Stimulated activated CD8-positive, alpha-beta memory T cell treated with anti-CD3 and anti-CD28 coated beads, Interleukin-15, amount 100 ng/mL, for 48 hours (primary cell): Measurements from ENCODE around the gene CILP.
"Not testable (repeated sequence)": the region's sequence is repeated elsewhere in the genome, so short reads cannot be mapped to it uniquely, and the experiment has no call there.

Source experiments
- DNase-seq, 2 donors: peaks; one replicate each; pipeline ENCODE4 v3.0.0-alpha.2; 2020; ENCODE audit warnings: low read depth in 2 of 2

The CILP gene, protein sequence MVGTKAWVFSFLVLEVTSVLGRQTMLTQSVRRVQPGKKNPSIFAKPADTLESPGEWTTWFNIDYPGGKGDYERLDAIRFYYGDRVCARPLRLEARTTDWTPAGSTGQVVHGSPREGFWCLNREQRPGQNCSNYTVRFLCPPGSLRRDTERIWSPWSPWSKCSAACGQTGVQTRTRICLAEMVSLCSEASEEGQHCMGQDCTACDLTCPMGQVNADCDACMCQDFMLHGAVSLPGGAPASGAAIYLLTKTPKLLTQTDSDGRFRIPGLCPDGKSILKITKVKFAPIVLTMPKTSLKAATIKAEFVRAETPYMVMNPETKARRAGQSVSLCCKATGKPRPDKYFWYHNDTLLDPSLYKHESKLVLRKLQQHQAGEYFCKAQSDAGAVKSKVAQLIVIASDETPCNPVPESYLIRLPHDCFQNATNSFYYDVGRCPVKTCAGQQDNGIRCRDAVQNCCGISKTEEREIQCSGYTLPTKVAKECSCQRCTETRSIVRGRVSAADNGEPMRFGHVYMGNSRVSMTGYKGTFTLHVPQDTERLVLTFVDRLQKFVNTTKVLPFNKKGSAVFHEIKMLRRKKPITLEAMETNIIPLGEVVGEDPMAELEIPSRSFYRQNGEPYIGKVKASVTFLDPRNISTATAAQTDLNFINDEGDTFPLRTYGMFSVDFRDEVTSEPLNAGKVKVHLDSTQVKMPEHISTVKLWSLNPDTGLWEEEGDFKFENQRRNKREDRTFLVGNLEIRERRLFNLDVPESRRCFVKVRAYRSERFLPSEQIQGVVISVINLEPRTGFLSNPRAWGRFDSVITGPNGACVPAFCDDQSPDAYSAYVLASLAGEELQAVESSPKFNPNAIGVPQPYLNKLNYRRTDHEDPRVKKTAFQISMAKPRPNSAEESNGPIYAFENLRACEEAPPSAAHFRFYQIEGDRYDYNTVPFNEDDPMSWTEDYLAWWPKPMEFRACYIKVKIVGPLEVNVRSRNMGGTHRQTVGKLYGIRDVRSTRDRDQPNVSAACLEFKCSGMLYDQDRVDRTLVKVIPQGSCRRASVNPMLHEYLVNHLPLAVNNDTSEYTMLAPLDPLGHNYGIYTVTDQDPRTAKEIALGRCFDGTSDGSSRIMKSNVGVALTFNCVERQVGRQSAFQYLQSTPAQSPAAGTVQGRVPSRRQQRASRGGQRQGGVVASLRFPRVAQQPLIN

DNA sequence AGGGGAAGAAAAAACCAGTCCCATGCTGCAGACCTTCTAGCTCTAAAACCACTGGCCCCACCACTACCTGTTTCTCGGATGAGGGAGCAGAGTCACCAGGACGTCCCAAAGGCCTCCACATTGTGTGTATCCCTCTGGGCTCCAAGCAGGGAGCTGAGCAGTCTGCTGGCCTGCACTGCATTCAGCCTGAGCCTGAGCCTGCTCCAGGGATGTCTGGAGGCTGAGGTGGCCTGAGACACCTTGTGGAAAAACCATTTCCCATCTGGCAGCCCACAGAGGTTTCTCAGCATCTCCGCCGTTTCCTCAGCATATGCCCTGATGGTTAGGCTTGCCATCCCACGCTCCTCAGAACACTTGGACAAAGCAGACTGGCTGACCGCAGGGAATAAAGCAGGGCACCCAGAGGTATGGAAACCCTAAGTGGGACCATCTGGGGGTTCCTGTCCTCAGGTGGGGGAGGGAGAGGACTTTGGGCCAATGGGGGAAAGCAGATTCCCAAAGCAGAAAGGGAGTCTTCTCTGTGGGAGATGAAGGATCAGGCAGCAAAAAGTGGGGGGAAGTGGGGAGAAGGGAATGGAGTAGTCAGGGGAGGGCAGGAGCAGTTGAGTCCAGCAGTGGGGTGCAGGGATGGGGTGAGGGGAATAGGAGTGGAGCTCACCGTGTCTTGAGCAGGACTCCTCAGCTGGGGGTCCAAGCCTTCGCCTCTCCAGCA, at the start of gene CILP:
CILP (minus strand) TSS at position 704 of the 712 bp plus-strand sequence. CDS start 1,718 bp downstream, outside the sequence.
- DNase-seq = no peak

DNA sequence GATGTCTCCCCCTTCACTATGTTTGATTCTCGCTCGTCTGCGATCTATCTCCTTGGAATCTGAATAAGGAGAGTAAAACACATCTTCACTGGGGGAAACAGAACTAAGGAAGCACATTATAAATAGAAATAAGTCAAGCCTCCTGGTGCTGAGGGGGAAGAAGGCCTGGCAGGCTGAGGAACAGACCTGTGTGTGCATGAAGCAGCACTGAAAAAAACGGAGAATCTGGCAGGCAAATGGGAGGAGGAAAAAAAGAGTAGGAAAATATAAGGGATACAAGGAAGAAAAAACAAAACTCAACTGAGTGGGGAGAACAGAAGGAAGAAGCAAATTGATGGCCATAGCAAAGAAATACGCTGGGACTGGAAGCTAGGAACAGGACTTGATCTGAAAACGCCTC, 49.7 kb upstream of the CILP start:
- no peak for DNase-seq

DNA sequence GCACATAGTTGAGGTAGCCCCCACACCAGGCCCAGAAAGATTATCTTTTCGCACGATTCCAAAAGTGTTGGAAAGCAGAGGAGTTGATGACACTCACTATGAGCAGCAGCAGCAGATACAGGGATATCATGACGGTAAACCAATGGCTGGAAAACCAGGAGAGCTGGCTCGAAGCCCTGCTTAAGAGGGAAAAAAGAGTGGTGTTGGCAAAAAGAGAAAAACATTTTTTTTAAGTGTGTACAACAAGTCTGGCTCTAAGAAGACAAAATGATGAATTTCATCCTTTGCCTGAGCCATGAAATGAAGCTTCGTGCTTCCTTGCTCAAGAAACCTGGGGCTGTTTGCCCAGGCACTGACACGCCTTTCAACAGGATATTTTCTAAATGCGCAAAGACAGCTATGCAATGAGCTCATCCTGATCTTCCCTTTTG, 48.1 kb upstream of the CILP start:
- DNase-seq = no peak

DNA sequence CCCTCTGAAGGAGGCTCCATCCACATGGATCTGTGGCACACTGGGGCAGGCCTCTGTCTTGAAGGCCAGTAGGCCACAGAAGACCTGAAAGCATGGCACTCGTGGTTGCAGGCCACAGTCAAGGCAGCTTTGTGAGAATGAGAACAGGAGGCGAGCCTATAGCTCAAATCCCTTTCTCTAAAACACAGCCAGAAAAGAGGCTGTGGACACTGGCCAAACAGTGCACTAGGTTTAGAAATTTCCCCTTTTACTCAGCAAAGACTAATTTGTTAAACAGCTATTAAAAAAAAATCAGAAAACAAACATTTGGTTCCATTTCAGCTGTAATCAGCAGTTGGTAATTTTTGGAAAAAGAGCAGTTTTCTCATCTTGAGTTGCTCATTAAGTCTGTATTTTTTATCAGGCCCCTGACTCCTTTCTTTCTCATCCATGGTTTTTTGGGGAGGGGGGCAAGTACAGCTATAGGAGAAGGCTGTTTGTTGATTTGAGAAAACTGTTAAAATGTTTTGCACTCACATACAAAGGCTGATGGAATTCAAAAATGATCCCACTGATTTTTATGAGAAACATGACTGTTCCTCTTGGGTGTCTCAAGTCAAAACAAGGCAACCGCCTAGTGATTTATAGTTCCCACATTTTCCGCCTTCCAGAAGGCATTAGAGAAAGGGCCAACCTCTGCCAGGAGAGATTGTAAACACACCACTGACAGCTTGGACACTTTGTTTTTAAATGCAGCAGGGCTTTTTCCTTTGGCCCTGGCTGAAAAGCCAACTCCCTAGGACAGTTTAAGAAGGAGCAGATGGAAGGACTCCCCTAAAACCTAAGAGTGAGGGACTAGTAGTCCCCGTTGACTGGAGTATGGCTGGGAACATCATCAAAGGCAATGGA, 47.3 kb upstream of the CILP start:
- no peak for DNase-seq

DNA sequence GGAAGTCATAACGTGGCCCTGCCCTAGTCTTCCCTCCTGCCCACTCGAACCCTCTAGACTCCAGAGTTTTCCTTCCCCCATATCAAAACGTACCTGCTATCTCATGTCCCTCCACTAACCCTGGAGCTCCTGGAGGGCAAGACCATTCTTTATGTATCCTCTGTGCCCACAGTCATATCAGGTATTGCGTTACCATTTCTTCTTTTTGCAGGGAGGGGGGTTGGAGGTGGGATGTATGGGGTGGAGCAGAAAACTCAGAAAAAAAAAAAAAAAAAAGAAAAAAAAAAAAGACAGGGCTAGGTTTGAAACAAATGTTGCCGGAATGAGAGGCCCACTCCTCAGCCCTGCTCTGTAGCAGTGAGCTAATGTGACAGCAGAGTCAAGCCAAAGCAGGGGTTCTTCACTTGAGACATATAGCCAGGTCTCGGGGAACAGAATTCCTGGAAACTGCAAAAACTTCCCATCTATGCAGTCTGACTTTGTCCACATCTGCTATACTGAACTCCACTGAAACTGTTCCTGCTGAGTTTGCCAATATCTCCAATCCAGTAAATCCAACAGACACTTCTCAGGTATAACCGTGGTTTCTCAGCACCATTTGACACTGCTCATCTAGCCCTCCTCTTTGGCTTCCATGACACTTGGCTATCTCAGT, 44.3 kb upstream of the CILP start:
- DNase-seq = no peak

DNA sequence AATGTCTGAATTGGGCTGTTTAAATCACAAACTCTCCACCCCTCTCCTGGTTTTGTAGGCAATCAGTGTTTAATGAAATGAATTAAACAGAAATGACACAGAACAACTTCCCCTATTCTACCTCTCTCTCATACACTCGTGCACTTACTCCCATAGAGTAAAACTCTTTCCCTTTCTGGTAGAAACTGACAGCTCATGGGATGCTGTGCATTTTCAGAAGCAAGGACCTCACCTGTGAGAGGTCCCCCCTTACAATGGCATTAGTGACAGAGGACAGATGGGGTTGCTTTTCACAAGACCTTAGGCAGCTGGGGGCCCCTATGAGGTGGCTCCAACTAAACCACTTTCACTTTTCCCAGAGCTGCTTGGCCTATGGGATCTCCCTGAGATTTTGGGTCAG, 43.5 kb upstream of the CILP start:
- DNase-seq = no peak

DNA sequence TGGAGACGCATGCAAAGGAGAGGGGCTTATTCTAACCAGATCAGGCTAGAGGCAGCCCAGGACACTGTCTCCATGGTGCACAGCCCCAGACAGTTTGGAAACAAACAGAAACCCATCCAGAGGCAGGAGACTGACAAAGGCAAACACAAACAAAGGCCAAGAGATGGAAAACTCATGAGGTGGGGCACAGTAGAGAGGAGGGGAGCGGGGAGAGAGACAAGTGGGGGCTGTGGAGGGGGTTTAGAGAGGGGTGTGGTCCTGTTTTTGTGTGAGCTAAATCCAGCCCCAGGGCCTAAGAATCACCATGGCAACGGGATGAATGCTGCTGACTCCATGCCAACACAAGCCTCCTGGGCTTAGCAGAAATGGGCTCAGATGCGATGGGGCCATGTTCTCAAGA, 43.1 kb upstream of the CILP start:
- DNase-seq = no peak

DNA sequence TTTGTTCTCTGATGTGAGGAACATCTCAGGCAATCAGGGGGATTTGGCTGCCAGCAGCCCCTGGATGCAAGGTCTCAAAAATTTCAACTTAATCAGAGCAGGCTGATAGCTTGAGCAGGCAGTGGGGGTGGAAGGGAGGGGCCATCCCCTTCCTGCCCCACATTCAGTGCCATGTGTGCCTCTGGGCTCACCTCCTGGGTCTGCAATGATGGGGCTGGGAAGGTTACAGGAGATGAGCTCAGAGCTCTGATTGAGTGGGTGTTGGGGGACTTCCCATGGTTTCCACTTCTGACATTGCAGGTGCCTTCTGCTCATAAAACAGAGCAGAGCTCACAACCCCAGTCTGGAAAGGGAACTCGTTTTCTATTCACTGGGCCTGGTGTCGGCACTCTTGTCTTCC, 38.4 kb upstream of the CILP start:
- DNase-seq = peak; percentile 67 to 68

DNA sequence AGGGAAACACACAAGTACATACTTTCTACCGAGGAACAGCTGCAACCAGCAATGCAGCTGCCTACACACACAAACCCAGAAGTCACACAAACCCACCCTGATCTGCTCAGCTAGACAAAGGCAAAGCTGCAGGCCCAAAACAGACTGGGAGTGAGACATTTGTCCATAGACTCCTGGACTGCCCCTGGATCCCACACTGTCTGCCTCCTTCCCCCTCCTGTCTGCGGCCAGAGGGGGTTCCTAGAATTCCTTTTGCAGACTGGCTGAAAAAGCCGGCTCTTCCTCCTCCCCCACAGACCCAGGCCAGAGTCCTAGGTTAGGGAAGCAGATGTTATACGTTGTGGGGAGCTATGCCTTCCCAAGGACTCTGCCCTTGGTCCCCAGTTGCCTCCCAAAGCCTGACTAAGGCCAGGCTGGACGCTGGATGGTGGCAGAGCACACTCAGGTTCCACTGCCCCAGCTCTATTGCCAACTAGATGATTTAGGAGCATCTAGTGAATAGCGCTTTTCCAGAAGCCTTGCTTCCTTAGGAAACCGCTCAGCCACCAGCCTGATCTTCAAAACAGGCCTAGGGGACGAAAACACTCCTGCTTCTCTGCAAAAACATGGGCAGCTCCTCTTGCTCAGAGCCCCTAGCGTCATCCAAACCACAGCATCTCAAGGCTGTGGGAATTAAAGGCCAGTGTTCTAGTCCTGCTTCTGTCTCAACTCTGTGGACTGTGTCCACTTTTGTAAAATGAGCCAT, 37.4 kb upstream of the CILP start:
- DNase-seq = no peak

DNA sequence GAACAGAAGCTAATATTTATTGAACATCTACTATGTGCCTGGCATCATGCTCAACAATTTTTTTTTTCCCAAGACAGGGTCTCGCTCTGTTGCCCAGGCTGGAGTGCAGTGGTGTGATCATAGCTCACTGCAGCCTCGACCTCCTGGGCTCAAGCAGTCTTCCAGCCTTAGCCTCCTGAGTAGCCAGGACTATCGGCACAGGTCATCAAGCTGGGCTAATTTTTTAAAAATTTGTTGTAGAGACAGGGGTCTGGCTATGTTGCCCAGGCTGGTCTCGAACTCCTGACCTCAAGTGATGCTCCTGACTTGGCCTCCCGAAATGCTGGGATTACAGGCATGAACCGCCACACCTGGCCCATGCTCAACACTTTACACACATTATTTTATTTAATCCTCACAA, 35.7 kb upstream of the CILP start:
- no peak for DNase-seq

DNA sequence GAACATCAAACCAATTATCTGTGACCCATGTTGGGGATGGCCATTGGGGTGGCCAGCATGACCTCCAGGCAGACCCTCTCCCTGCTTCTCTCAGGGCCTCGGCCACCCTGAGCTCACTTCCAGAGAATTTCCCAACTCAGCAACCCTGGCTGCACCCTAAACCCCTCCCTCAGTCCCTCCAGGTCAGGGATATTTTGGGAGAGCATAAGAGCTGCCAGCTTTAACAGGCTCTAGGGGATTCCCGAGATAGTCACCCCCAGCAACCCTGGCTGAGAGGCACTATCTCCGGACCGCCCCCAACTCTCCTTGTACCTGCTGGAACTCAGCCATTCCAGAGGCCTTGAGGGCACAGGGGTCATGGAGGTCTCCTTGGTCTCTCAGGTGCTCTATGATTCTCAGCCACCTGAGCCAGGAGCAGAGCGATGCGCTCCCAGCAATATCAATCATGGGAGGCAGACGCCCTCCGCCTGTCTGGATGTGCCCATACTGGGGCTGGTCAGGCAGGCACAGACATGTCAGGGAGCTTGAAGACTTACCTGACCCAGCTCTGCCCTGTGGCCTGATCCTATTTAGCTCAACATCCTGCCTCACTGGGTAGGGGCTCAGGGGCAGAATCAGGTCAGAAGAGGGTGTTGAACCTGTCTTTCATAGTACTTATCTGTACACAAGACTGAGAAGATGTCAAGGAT, 34.9 kb upstream of the CILP start:
- no peak for DNase-seq

DNA sequence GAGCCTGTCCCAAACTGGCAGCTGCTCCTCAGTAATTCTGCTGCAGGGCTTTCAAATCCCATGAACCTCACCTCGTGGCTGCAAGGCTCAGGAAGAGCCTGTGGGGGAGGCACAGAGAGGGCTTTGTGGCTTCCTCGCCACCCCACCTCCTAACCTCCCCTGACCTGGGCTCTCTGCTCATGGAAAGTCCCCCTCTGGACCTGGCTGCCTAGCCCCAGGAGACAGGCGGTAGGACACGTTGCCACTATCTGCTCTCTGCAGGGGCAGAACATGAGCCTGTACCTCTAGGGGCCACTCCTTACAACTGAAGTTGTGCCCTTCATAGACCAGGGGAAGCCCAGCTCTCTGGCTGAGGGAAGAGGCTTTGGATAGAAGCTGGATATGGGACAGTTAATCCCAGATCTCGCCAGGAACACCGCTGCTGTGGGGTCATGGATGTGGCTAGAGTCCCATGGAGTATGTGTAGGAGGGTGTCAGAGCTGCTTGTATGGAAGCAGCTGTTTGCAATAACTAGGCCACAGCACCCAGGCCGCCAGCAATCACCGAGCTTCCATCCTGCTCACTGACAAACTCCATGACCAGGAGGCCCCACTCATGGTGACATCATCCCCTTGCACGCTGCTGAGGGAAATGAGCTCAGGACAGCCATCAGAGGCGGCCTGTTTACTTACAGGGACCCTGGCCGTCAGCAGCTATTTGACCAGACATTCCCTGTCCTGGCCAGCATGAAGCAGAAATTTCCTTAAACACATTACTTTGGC, 34.0 kb upstream of the CILP start:
- DNase-seq = no peak

DNA sequence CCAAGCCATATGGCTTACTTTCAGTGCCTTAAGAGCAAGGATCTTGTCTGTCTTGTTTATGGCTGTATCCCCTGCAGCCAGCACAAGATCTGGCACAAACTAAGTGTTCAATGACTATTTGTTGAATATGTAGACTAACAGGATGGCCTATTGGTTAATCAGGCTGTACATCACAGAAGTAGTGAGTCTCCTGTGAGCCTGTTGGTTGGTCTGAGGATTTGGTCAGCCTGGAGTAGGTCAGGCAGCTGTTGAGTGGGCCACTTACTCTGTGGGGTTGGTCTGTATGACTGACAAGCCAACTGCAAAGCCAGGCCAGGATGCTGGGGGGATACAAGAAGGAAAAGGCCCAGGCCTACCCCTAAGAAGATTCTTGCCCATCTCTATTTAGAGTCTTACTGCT, 33.4 kb upstream of the CILP start:
- no peak for DNase-seq

DNA sequence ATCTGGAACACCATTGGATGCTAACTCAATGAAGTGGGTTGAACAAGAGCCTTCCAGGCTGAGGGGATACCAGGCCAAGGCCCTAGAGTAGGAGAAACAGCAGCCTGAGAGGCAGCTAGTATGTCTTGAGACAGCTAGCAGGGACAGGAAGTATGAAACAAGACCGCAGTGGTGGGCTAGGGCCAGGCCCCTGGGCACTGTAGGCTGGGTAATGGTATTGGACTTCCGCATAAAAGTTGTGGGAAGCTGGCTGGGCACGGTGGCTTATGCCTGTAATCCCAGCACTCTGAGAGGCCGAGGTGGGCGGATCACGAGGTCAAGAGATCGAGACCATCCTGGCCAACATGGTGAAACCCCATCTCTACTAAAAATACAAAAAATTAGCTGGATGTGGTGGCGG, 25.2 kb upstream of the CILP start:
- not testable (repeated sequence) for DNase-seq

DNA sequence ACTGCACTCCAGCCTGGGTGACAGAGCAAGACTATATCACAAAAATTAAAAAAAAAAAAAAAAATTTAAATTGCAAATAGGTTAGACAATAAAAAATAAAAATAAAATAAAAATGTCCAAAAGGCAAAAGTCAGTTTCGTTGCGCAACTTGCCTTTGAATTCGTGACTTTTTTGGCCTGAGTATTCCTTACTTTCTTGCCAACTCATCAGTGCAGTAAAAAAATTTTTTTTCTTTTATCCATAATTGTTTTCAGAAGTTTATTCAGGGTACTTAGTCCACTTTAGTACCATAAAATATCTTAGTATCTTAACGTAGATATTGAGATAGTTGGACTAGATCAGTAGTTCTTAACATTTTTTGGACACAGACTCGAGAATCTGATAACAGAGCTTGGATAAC, 22.4 kb upstream of the CILP start:
- DNase-seq = no peak

DNA sequence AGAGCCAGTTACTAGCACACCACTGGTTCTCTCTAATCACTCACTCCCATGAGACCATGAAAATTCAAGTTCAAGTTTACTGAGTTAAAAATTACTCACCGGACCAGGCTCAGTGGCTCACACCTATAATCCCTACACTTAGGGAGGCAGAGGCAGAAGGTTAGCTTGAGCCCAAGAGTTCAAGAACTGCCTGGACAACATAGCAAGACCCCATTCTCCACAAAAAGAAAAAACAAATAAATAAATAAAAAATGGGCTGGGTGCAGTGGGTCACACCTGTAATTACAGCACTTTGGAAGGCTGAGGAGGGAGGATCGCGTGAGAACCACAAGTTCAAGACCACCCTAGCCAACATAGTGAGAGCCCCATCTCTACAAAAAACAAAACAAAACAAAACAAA, 21.2 kb upstream of the CILP start:
- DNase-seq = no peak

DNA sequence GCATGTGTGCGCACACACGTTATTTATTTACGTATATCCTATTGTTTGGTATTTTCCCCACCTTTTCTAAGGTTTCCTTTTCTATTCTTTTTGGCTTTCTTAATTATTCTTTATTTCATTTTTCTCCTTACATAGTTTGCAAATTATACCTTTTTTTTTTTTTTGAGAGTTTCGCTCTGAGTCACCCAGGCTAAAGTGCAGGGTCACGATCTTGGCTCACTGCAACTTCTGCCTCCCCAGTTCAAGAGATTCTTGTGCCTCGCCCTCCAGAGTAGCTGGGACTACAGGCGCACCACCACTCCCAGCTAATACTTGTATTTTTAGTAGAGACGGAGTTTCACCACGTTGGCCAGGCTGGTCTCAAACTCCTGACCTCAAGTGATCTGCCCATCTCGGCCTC, 20.0 kb upstream of the CILP start:
- no peak for DNase-seq

DNA sequence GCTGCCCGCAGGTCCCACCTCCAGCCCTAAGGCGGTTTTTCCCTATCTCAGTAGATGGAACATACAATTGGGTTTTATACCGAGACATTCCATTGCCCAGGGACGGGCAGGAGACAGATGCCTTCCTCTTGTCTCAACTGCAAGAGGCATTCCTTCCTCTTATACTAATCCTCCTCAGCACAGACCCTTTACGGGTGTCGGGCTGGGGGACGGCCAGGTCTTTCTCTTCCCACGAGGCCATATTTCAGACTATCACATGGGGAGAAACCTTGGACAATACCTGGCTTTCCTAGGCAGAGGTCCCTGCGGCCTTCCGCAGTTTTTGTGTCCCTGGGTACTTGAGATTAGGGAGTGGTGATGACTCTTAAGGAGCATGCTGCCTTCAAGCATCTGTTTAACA, 15.6 kb upstream of the CILP start:
- DNase-seq = not testable (repeated sequence)
